D341Med (cell line): ENCODE measurements around the gene ZNF318.
"Not testable (repeated sequence)": the region's sequence is repeated elsewhere in the genome, so short reads cannot be mapped to it uniquely, and the experiment has no call there.

Experiments
- DNase-seq: peaks from one replicate; pipeline ENCODE4 v3.0.0; 2012; ENCODE audit warnings: low spot score

The ZNF318 gene

DNA sequence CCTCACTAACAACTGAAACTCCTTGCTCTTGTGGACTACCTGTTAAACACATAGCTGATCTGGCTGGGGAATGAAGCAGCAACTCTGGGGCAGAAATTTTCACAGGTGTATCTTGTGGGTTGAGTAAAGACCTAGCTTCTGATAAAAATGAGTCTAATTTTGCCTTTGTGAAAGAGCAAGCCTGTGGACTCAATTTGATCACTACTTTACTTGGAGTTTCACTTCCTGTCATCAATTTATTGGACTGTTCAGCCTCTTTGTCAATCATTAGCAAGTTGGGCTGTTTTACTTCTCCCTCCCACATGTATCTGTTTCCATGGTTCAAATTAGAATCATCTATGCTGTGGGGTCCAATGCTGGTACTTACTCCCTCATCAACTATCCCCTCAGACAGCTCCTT lies 31.2 kb downstream of the ZNF318 start:
- no peak for DNase-seq

DNA sequence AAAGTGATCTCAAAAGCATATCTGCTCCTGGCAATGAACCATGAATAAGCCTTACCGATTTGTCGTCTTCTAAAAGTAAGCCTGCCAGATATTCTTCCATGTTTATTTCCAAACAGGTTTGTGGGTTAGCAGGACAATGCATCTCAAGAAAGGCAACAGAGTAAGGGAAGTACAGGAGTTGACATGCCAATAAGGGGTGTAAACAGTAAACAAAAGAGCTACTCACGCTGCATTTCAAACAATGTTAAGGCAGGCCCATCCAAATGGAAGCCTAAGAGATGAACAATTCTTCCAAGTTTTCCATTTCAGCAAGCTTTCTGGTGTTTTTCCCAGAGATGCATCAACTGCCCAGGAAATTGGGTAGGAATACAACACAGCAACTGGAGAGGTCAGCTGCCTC lies 33.1 kb downstream of the ZNF318 start:
- DNase-seq = no peak

DNA sequence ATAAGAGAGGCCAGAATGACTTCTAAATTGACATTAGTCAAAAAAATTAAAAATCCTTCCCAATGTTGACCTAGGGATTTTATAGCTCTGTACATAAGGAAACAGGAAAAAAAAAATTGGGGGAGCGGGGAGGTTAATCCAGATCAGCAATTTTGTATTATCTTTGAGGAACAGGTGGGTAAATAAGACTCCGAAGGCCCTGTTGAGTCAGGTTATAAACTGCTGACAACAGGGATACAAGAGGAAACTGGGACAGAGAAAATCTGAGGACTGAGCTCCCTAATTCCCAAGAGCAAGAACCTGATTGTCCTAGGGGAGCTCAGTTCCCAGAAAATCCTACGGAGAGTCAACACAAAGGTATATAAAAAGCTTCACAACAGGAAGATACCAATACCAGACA lies 34.0 kb downstream of the ZNF318 start:
- DNase-seq = no peak

DNA sequence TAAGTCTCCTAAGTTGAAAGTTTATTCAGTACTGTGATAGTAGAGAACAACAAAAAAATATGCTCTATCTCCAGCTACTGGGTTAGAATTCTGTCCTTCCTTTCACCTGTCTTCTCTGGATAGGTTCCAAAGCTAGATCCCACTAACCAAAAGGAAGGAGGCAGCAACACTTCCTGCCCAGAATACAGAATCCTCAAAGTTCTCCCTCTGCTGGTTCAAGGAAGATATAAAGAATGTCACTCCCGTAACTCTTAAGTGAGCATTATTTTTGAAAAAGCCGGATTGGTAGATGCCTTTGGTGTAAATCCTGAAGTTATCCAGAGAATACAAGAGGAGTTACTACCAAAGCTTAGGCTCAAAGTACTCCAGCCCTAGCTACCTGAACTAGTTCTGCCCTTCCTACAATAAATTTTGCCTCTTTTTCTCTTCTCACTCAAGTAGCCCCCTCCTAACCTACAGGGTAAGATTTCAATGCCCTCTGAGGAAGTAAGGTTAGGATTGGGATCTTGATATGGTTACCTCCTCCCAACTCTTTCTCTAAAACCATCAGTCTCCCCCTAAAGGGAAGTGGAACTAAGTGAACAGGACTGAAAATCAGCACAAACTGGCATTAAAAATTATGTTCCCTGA lies 34.9 kb downstream of the ZNF318 start:
- peak; percentile 59 for DNase-seq

DNA sequence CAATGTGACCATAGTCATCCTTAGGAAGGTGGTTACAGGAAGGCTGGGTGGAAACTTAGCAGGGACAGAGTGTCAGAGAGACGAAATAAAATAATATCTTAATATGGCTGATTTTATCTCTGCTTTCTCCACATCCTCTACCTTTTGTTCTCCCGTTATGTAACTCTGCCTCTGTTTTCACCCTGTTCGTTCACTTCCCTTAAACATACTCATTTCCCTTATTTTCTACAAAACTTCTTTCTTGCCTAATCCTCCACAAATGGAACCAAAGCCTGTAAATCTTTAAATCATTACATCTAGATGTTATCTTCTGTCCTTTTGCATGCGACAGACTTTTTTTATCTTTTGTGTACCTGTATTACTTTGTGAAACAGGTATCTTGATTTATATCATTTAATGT lies 37.6 kb downstream of the ZNF318 start:
- DNase-seq = no peak

DNA sequence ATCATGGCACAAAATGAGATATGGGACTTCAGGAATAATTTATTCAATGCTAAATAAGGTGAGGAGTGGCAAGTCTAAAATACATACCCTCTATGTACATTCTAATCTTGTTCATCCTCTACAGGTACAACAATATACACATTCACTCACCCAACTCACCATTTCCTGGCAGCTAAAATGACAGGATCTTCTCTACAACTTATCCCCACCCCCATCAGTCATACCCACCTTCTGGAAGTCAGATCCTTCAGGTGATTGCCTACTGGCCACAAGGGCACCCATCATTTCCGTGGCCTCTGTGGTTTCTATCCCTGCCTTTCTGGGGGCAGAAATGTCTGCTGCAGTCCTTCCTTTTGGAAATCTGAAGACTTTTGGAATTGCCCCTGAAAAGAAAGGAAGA lies 38.0 kb downstream of the ZNF318 start:
- no peak for DNase-seq

- no peak for DNase-seq
These were observed 40.9 kb downstream of the ZNF318 start for GRCh38 chr6:43328528-43328927.

GRCh38 chr6:43325876-43326275 lies 43.6 kb downstream of the ZNF318 start:
- no peak for DNase-seq

DNA sequence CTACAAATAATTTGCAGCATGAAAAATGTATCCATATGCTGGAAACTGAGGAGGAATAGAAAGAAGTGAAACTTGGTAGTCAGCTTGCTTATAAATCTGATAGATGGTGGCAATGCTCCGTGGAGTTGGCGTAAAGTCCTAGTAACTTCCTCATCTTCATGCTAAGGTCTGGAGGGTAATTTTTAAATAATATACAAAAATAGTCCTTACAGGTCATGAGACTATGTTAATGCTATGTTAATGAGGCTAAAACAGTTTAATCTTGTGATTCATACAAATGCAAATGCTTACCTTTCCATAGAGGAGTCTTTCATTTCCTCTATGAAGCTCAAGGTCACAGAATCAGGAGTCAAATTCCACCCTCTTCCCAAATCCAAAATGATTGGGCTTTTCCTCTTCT lies 51.4 kb downstream of the ZNF318 start:
- no peak for DNase-seq

- no peak for DNase-seq
These were observed 55.6 kb downstream of the ZNF318 start for GRCh38 chr6:43313813-43314212.

DNA sequence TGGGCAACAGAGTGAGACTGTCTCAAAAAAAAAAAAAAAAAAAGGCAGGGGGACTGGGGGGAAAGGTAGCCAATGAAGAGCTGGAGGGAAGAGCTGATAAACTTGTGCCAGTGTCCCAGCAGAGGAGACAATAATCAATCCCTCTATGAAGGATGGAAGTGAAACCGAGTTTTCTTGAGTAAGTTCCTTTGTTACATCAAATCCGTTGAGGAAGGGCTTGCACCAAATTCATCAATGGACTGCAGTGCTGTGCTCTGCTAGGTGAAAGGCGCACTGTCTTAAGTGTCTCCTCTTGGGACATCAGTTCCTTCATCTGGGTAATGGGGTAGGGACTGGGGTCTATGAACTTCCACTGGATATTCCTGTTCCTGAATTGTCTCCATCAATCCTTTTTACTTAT lies 57.8 kb downstream of the ZNF318 start:
- no peak for DNase-seq

DNA sequence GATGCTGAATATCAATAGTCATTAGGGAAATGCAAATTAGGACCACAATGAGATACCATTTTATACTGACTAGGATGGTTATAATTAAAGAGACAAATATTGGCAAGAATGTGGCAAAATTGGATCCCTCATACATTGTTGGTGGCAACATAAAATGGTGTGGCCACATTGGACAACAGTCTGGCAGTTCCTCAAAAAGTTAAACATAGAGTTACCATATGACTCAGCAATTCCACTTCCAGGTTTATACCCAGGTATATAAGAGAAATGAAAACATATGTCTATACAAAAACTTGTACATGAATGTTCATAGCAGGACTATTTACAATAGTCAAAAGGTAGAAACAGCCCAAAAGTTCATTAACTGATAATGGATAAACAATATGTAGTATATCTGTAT lies 58.8 kb downstream of the ZNF318 start:
- DNase-seq = no peak

DNA sequence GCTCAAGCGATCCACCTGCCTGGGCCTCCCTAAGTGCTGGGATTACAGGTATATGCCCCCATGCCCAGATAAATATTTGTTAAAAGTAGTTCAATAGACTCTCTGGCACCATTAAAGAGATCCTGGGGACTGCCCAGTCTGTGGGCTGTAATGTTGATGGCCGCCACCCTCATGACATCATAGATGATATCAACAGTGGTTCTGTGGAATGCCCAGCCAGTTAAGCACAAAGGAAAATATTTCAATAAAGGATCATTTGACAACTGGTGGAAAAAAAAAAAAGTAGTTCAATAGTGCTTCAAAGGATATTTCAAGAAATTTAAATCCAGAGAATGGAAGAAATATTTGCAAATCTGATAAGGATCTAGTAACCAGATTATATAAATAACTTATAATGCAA lies 59.3 kb downstream of the ZNF318 start:
- DNase-seq = no peak

GRCh38 chr6:43308990-43309477 lies 60.4 kb downstream of the ZNF318 start:
- no peak for DNase-seq

GRCh38 chr6:43308101-43308989 lies 61.1 kb downstream of the ZNF318 start, which contains the start of gene CRIP3:
Gene CRIP3 (minus strand): TSS chr6:43308826. CDS start chr6:43308792, 34 bp downstream.
- DNase-seq = peak; percentile 34

DNA sequence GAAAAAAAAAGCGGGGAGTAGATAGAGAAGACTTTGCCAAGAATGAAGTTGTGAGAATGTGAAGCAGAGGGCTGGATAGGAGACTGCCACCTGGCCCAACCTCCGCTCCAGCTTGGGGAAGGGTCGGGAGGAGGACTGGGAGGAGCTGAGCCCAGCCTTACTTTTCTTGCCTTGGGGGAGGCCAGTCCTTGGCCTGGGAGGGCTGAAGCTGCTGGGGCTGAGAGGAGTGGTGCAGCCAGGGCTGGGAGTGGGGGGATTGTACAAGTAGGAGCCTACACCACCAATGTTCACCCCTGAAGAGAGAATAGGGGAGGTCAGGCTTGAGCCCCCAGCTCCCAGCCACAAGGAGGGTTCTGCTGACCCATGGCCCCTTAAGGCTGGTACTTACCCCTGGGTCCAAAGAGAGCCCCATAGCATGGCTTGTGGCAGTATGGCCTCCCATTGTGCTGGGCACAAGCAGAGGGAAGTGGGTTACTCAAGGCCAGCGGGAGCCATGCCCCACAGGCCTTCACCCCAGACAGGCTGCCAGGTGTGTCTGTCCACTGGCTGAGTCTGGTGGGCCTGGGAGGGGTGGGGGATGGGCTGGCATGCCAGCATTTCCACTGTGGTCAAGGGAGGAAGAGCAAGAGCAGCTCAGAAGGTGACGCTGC lies 61.9 kb downstream of the ZNF318 start:
- DNase-seq = no peak

DNA sequence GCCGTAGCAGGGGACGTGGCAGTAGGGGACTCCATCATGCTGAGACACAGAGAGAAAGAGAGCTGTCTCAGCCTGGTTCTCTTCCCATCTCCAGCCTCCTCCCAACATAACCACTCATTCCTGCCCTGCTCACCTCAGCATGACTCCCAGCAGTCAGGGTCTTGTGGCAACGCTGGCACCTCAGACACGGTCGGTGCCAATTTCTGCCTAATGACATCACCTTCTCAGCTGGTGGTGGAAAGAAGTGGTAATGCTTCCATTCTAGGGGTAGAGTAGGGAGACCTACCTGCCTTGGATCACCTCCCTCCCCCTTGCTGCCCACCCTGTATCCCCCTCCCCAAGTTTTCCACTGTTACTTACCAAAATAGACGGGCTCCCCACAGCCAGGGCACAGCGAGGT lies 63.4 kb downstream of the ZNF318 start:
- DNase-seq = no peak

DNA sequence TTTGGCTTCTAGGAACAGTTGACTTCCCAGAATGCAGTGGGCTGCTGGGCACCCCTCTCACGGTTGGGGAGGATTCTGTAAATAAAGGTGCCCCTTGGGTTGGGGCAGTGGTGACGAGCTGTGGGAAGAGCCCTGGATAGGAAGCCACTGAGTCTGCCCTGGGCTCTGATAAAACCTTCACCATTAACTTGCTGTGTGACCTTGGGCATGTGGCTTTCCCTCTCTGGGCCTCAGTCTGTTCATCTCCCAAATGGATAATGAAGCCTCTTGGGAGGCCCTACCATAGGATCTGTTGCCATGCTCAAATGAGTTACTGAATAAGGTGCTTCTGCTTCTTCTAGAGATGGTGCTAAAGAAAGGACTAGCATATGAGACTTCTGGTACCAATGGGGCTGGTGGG lies 64.6 kb downstream of the ZNF318 start:
- DNase-seq = no peak

DNA sequence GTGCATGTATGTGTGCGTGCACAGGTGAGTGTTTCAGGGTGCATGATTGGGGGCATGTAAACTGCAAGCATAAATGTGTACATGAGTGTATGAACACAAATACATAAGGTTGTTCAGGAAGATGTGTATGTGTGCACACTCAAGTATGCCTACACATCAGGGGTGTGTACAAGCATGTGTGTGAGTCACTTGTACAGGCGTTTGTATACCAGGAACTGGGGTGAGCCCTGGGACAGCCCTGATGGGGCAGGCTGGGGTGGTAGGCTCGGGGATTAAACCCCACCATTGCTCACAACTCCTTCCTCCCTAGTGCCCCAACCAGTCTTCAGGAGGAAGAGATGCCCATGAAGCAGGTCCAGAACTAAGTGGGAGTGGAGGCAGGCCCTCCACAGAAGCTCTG lies 65.1 kb downstream of the ZNF318 start:
- no peak for DNase-seq

- DNase-seq = no peak
These were observed 65.6 kb downstream of the ZNF318 start for GRCh38 chr6:43303751-43304331.

DNA sequence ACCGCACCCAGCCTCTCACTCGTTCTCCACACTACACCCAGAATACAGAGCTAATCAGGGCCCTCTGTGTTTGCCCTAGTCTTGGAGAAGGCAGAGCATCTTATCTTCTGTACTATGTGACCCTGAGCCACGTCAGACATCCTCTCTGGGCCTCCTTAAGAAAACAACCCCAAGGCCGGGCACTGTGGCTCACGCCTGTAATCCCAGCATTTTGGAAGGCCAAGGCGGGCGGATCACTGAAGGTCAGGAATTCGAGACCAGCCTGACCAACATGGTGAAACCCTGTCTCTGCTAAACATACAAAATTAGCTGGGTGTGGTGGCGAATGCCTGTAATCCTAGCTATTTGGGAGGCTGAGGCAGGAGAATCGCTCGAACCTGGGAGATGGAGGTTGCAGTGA lies 66.4 kb downstream of the ZNF318 start:
- not testable (repeated sequence) for DNase-seq

- no peak for DNase-seq
These were observed 67.3 kb downstream of the ZNF318 start for GRCh38 chr6:43302126-43302525.
